OCI-LY7 (cell line): ENCODE measurements around the gene GAMT.

Experiments
- EZH2phosphoT487 ChIP-seq: fragments of 200-600 bp; sonication (generic); IDR thresholded peaks from 2 replicates; pipeline ENCODE4 v1.6.1; 2018; ENCODE audit warnings: low read depth, borderline replicate concordance, mild to moderate bottlenecking, mixed run types, antibody characterized with exemption, low read length, moderate library complexity, mixed read lengths
- TF ChIP-seq, protein P1 (sequence below): fragments of 200-600 bp; sonication (generic); conservative IDR thresholded peaks from 2 replicates; pipeline ENCODE4 v1.5.1; 2014; ENCODE audit warnings: mild to moderate bottlenecking, antibody characterized with exemption, low read length, moderate library complexity, mixed read lengths

DNA sequence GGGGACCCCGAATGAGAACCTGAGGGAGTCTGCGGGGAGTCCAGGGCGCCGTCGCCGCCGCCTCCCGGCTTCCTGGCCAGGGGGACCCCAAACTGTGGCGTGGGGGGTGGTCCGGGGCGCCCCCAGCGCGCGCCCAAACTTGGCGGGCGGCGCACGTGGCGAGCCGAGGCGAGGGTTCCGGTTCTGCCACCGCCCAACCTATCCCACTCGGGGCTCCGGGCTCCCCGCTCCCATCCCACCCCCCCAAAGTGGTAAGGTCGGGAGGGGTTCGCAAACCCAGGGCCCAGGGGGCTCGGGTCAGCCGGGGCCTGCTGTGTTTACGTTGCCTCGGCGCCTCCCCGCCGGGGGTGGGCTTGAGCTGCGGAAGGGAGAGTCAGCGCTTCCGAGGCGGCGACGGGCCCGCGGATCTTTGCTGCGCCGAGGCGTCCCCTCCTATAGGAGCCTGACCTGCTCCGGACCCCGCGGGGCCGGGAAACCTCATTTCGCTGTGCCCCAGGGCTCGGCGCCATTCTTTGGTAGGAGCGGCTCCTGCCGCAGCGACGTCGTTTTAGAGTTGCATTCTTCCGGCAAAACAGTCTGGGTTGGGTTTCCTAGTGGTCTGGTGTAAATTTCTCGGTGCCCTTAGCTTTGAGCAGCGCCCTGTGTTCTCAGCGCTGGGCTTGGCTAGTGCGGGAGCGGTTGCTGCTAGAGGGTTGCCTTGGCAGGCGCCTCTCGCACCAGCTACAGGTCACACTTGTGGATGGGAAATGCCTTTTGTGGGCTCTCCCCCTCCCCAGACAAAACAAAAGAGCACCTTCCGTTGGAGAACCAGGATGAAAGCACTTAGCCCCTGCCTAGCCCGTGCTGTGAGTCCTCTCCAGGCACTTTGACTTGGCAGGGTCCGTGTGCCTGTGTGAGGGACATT lies 7.2 kb upstream of the GAMT start:
- TF ChIP-seq, protein P1, sequence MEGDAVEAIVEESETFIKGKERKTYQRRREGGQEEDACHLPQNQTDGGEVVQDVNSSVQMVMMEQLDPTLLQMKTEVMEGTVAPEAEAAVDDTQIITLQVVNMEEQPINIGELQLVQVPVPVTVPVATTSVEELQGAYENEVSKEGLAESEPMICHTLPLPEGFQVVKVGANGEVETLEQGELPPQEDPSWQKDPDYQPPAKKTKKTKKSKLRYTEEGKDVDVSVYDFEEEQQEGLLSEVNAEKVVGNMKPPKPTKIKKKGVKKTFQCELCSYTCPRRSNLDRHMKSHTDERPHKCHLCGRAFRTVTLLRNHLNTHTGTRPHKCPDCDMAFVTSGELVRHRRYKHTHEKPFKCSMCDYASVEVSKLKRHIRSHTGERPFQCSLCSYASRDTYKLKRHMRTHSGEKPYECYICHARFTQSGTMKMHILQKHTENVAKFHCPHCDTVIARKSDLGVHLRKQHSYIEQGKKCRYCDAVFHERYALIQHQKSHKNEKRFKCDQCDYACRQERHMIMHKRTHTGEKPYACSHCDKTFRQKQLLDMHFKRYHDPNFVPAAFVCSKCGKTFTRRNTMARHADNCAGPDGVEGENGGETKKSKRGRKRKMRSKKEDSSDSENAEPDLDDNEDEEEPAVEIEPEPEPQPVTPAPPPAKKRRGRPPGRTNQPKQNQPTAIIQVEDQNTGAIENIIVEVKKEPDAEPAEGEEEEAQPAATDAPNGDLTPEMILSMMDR = no peak
- TF ChIP-seq EZH2phosphoT487 = no peak
